HepG2 (cell line): ENCODE measurements around the gene NRL. TPM values are rescaled to one million over a fixed set of nuclear protein-coding genes. Genes with fewer than 3 reads are reported as not detected.

Source experiments
- ATM ChIP-seq: fragments of 450-650 bp; IDR thresholded peaks from 2 replicates; pipeline ENCODE4 v1.7.1; 2017; ENCODE audit warnings: mild to moderate bottlenecking, borderline replicate concordance
- FOXA3 ChIP-seq: IDR thresholded peaks from 2 replicates; pipeline ENCODE4 v1.6.1; 2016; ENCODE audit warnings: missing genetic modification reagents, missing compliant biosample characterization
- MAZ ChIP-seq, 2 experiments: sonication (generic) in 1 of 2; formaldehyde crosslinking in 1 of 2; IDR thresholded peaks; 2 replicates each; pipeline versions ENCODE4 v1.5.0 to v1.6.1; 2012 to 2020; ENCODE audit warnings: low read depth in 2 of 2, mild to moderate bottlenecking in 2 of 2, borderline replicate concordance in 1 of 2, improper control_type of control experiment in 1 of 2, low read length in 1 of 2, missing genetic modification reagents in 1 of 2, moderate library complexity in 1 of 2
- PRDM10 ChIP-seq: sonication (generic); formaldehyde crosslinking; IDR thresholded peaks from 2 replicates; pipeline ENCODE4 v1.4.0; 2020; ENCODE audit warnings: low read depth, missing genetic modification reagents
- SMAD9 ChIP-seq: sonication (generic); formaldehyde crosslinking; IDR thresholded peaks from 2 replicates; pipeline ENCODE4 v1.5.1; 2020; ENCODE audit warnings: mild to moderate bottlenecking, missing genetic modification reagents
- TEAD2 ChIP-seq: sonication (generic); formaldehyde crosslinking; IDR thresholded peaks from 2 replicates; pipeline ENCODE4 v1.9.0; 2021; ENCODE audit warnings: missing genetic modification reagents
- ZFY ChIP-seq: sonication (generic); formaldehyde crosslinking; IDR thresholded peaks from 2 replicates; pipeline ENCODE4 v1.4.0; 2020; ENCODE audit warnings: missing genetic modification reagents
- ZMAT3 ChIP-seq: sonication (generic); formaldehyde crosslinking; conservative IDR thresholded peaks from 2 replicates; pipeline ENCODE4 v1.7.0; 2021; ENCODE audit warnings: missing genetic modification reagents
- ZNF136 ChIP-seq: sonication (generic); formaldehyde crosslinking; IDR thresholded peaks from 2 replicates; pipeline ENCODE4 v1.8.1; 2022; ENCODE audit warnings: low read depth, mild to moderate bottlenecking, moderate library complexity, missing genetic modification reagents
- ZNF253 ChIP-seq: sonication (generic); formaldehyde crosslinking; IDR thresholded peaks from 2 replicates; pipeline ENCODE4 v1.8.0; 2022; ENCODE audit warnings: mild to moderate bottlenecking, missing genetic modification reagents, borderline replicate concordance
- ZNF550 ChIP-seq: sonication (generic); formaldehyde crosslinking; IDR thresholded peaks from 2 replicates; pipeline ENCODE4 v1.4.0; 2020; ENCODE audit warnings: mild to moderate bottlenecking, missing genetic modification reagents, borderline replicate concordance
- ZNF749 ChIP-seq: sonication (generic); formaldehyde crosslinking; IDR thresholded peaks from 2 replicates; pipeline ENCODE4 v1.8.0; 2022; ENCODE audit warnings: mild to moderate bottlenecking, missing genetic modification reagents, moderate library complexity, borderline replicate concordance
- polyA plus RNA-seq, 8 experiments: library from polyadenylated mRNA; depleted of rRNA in 3 of 8; stranded (reverse) in 7 of 8; unstranded in 1 of 8; fragments of >200 nt; fragmentation: Illumina TruSeq in 4 of 8; extraction: Trizol in 4 of 8; gene quantifications; 2 replicates each; pipeline versions ENCODE4 v1.2.1 to v1.2.3, GENCODE V29; 2011 to 2016; ENCODE audit warnings: low read depth in 4 of 8, missing spikeins in 1 of 8, mixed read lengths in 1 of 8; ENCODE audit not compliant: insufficient read depth in 1 of 8
- total RNA-seq, 5 experiments: library from RNA; depleted of rRNA; stranded (reverse); fragments of >200 nt; fragmentation: Illumina TruSeq; extraction: Trizol; gene quantifications; 2 replicates each; pipeline ENCODE4 v1.2.3, GENCODE V29; 2016; ENCODE audit warnings: low read depth in 1 of 5
- TF ChIP-seq, protein P1 (sequence below): sonication (generic); formaldehyde crosslinking; IDR thresholded peaks from 2 replicates; pipeline ENCODE4 v1.9.0; 2021; ENCODE audit warnings: mild to moderate bottlenecking, missing genetic modification reagents
- TF ChIP-seq, protein P2 (sequence below): sonication (generic); formaldehyde crosslinking; IDR thresholded peaks from 2 replicates; pipeline ENCODE4 v1.9.0; 2021; ENCODE audit warnings: missing genetic modification reagents, mild to moderate bottlenecking, borderline replicate concordance
- TF ChIP-seq, protein P3 (sequence below): sonication (generic); formaldehyde crosslinking; IDR thresholded peaks from 2 replicates; pipeline ENCODE4 v1.8.0; 2022; ENCODE audit warnings: low read depth, missing genetic modification reagents

The NRL gene
- total and polyA plus RNA-seq, 2 of the 13 experiments (the other 11 are each of a cell fraction or from before 2014, with no cell fraction given), result 2.5 to 4.7 TPM

DNA sequence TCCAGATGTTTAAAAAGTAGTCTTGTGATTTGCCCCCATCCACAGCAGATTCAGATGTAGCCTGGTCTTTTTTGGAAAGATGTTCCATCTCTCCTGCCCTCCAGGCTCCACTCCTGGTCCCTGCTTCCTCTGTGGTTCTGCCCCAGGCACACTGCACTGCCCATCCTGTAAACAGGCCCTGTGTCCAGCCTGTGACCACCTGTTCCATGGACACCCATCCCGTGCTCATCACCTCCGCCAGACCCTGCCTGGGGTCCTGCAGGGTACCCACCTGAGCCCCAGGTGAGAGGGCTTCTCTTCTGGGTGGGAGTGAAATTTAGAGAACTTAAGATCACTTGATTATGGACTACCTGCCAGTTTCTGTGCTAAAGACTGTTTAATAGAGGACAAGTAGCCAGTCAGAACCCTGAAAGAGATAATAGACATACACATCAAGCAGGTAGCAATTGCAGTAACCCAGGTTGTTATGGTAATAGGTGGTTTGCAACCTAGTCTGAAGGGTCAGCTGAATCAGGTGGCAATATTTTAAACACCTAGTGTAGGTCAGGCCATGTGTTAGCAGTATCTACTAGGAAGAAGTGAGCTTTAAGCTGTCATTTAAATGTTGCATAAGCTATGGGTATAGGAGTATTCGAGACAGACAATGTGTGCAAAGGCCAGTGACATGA, 34.7 kb upstream of the NRL start (continued):
- no peak for TF ChIP-seq MAZ (IDR thresholded peaks at IDR 0.05; ENCODE audit: borderline replicate concordance, low read depth, low read length)
- no peak for TF ChIP-seq MAZ (CRISPR knock-in tag; IDR thresholded peaks at IDR 0.05; ENCODE audit: low read depth)
- TF ChIP-seq ZFY, result no peak
- TF ChIP-seq ZNF253 (CRISPR knock-in tag), result no peak
- TF ChIP-seq TEAD2 (CRISPR knock-in tag), result no peak
- no peak for TF ChIP-seq FOXA3
- no peak for TF ChIP-seq ZNF550 (CRISPR knock-in tag)
- TF ChIP-seq PRDM10 (CRISPR knock-in tag), result no peak
- TF ChIP-seq ZMAT3 (CRISPR knock-in tag), result no peak
- 0 out of 2 replicates have a peak, but pooled peaks have one; percentile 43 for TF ChIP-seq ZNF749
- TF ChIP-seq, protein P1, sequence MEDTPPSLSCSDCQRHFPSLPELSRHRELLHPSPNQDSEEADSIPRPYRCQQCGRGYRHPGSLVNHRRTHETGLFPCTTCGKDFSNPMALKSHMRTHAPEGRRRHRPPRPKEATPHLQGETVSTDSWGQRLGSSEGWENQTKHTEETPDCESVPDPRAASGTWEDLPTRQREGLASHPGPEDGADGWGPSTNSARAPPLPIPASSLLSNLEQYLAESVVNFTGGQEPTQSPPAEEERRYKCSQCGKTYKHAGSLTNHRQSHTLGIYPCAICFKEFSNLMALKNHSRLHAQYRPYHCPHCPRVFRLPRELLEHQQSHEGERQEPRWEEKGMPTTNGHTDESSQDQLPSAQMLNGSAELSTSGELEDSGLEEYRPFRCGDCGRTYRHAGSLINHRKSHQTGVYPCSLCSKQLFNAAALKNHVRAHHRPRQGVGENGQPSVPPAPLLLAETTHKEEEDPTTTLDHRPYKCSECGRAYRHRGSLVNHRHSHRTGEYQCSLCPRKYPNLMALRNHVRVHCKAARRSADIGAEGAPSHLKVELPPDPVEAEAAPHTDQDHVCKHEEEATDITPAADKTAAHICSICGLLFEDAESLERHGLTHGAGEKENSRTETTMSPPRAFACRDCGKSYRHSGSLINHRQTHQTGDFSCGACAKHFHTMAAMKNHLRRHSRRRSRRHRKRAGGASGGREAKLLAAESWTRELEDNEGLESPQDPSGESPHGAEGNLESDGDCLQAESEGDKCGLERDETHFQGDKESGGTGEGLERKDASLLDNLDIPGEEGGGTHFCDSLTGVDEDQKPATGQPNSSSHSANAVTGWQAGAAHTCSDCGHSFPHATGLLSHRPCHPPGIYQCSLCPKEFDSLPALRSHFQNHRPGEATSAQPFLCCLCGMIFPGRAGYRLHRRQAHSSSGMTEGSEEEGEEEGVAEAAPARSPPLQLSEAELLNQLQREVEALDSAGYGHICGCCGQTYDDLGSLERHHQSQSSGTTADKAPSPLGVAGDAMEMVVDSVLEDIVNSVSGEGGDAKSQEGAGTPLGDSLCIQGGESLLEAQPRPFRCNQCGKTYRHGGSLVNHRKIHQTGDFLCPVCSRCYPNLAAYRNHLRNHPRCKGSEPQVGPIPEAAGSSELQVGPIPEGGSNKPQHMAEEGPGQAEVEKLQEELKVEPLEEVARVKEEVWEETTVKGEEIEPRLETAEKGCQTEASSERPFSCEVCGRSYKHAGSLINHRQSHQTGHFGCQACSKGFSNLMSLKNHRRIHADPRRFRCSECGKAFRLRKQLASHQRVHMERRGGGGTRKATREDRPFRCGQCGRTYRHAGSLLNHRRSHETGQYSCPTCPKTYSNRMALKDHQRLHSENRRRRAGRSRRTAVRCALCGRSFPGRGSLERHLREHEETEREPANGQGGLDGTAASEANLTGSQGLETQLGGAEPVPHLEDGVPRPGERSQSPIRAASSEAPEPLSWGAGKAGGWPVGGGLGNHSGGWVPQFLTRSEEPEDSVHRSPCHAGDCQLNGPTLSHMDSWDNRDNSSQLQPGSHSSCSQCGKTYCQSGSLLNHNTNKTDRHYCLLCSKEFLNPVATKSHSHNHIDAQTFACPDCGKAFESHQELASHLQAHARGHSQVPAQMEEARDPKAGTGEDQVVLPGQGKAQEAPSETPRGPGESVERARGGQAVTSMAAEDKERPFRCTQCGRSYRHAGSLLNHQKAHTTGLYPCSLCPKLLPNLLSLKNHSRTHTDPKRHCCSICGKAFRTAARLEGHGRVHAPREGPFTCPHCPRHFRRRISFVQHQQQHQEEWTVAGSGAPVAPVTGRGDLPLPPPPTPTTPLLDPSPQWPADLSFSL (CRISPR knock-in tag), result no peak
- TF ChIP-seq ZNF136, result no peak
- no peak for TF ChIP-seq SMAD9 (CRISPR knock-in tag)
- no peak for TF ChIP-seq ATM
- TF ChIP-seq, protein P2, sequence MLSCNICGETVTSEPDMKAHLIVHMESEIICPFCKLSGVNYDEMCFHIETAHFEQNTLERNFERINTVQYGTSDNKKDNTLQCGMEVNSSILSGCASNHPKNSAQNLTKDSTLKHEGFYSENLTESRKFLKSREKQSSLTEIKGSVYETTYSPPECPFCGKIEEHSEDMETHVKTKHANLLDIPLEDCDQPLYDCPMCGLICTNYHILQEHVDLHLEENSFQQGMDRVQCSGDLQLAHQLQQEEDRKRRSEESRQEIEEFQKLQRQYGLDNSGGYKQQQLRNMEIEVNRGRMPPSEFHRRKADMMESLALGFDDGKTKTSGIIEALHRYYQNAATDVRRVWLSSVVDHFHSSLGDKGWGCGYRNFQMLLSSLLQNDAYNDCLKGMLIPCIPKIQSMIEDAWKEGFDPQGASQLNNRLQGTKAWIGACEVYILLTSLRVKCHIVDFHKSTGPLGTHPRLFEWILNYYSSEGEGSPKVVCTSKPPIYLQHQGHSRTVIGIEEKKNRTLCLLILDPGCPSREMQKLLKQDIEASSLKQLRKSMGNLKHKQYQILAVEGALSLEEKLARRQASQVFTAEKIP (CRISPR knock-in tag), result no peak
- TF ChIP-seq, protein P3, sequence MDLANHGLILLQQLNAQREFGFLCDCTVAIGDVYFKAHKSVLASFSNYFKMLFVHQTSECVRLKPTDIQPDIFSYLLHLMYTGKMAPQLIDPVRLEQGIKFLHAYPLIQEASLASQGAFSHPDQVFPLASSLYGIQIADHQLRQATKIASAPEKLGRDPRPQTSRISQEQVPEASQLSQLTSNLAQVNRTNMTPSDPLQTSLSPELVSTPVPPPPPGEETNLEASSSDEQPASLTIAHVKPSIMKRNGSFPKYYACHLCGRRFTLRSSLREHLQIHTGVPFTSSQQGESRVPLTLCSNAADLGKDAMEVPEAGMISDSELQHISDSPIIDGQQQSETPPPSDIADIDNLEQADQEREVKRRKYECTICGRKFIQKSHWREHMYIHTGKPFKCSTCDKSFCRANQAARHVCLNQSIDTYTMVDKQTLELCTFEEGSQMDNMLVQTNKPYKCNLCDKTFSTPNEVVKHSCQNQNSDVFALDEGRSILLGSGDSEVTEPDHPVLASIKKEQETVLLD, result no peak
